Measurements from ENCODE around the gene NKX1-1.
"Not testable (repeated sequence)": the region's sequence is repeated elsewhere in the genome, so short reads cannot be mapped to it uniquely, and the experiment has no call there.

The NKX1-1 gene

GRCh38 chr4:1406394-1406980, at the start of gene NKX1-1:
NKX1-1 (minus strand) TSS chr4:1406442; CDS start chr4:1406442, 0 bp downstream.
- DNase-seq: no peak

DNA sequence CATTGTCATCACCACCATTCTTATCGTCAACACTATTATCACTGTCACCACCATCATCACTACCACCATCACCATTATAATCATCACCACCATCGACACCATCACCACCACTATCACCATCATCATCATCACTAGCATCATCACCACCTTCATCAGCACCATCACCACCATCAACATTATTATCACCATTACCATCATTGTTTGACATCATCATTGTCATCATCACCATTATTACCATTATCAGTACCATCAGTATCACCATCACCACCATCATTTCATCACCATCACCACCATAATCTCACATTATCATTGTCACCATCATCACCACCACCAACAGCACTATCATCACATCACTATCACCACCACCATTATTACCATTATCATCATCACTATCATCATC, 47.5 kb upstream of the NKX1-1 start:
- DNase-seq: no peak

- DNase-seq: no peak
Measured at GRCh38 chr4:1452431-1453051, 46.3 kb upstream of the NKX1-1 start.

GRCh38 chr4:1451752-1452122, 45.5 kb upstream of the NKX1-1 start:
- DNase-seq: no peak

DNA sequence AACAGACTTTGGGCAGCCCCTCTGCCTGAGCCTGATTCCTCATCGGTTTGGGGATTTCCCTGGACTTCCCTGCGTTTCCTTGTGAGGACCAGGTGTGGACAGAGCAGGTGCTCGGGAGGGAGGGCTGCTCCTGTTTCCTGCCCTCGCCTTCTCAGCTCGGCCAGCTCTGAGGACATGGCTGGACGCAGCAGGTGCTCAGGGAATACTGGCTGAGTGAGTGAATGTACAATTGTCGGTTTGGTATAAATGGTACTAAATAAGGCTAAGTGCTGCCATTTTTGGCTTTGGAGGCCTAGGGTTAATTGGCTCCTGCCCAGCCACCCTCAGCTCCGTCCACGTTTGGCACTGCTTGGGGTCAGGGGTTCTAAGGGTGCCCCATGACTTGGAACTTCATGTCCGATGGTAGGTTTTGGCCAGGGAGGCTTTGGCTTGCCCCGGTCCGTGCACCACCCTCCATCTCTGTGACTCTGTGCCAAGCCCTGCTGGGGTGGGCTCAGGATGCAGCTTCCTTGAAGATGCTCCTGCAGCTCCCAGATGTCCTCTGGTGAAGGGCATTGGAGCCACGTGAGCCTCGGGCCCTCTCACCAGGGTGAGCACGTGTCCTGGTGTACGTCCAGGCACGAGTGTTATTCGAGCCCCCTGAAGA, 45.0 kb upstream of the NKX1-1 start:
- no peak for DNase-seq

- DNase-seq: no peak
Measured at GRCh38 chr4:1449833-1450741, 43.8 kb upstream of the NKX1-1 start.

DNA sequence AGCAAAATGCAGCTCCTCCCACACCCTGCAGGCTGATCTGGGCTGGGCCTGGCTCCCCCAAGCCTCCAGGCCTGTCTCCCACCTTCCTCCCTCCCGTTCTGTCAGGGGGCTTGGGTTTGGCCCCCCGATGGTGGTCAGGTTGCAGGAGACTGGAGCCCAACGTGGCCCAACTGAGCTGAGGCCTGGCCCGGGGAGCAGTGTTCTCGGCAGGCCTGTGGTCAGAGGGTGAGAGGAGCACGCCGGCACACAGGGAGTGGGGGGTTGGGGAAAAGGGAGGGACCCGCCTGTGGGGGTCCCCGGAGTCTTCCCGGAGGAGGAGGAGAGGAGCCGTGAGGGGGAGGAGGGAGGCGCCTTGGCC, 43.2 kb upstream of the NKX1-1 start:
- DNase-seq: no peak

DNA sequence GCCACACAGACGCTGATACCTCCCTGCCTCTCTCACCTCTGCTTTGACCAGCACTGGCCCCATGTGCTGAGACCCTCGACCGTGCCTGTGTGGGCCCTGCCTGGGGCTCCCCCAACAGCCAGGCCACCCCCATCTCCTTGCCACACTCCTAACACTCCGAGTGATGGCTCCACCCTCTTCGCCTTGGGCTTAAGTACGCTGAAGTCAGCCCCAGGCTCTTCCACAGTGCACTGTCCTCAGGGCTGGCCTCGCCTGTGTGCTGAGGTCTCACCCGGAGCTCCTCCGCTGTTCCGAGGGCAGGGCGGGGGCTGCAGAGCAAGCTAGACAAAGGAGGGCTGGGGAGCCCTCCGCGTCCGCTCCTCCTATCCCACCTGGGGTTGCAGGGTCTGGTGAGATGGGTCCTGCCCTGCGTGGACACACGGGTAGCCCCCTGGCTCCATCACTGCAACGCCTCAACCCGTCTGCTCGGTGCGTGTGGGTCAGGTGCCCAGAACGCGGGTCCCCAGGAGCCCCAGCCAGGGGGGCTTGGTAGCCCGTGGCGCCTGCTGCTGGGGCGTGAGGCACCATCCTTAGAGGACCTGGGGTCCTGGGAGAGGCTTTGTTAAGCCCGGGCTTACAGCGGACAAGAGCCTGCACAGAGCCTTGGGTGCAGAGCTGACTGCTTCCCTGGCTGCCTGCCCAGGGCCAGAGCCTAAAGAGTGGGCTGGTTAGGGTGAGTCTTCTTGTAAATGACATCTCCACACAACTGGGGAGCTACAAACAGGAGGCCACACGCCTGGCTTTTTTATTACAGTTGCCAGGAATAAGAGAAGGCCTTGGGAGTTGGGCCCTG, 42.6 kb upstream of the NKX1-1 start:
- no peak for DNase-seq

GRCh38 chr4:1447676-1448588, 41.7 kb upstream of the NKX1-1 start:
- DNase-seq: no peak

- DNase-seq: no peak
Measured at GRCh38 chr4:1446502-1447386, 40.5 kb upstream of the NKX1-1 start.

GRCh38 chr4:1445716-1446445, 39.6 kb upstream of the NKX1-1 start:
- no peak for DNase-seq

- DNase-seq: not testable (repeated sequence)
Measured at GRCh38 chr4:1443688-1444172, 37.5 kb upstream of the NKX1-1 start.

DNA sequence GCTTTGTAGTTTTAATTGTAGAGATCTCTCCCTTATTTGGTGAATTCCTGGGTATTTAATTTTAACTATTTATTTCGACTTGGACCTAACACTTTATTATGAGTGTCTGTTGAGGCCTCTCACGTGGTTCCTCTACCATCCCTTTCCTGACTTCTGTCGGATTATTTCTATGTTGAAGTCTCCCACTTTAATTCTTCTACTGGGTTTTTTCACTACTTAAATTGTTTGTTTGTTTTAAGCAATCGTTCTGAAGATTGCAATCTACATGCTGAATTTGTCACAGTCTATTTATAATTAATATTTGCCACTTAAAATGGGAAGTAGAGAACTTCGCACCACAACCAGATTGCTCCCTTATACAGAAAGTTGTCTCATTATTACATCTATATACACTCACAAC, 20.8 kb upstream of the NKX1-1 start:
- no peak for DNase-seq

DNA sequence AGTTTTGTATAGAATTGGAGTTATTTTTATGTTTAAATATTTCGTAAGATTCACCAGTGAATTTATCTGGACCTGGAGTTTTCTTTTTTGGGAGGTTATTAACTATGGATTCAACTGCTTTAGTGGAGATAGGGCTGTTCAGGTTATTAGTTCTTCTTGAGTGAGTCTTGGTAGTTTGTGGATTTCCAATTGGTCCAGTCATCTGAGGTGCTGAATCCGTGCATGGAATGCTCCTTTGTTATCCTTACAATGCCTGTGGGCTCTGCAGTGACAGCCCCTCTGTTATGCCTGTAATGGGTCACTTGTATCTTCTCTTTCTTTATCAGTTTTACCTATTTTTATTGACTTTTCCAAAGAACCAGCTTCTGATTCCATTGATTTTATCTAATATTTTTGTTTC, 15.4 kb upstream of the NKX1-1 start:
- DNase-seq: no peak

DNA sequence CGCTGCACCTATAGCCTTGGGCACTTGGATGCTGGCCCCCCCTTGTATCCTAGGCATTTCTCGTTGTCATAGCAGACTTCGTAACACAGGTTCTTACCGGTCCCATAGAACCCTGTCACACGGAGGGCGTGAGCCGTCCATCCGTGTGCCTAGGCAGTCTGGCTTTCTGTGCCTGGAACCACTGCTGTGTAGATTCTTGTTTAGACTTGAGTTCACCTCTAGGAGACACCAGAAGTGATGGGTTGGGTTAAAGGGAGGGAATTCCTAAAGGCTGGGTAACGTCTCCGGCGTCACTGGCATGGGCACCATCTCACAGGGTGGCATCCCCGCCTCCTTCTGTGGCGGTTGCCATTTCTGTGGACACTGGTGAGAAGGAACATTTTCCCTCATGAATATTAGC, 13.5 kb upstream of the NKX1-1 start:
- no peak for DNase-seq

- no peak for DNase-seq
Measured at GRCh38 chr4:1418494-1419285, 12.4 kb upstream of the NKX1-1 start.

- DNase-seq: no peak
Measured at GRCh38 chr4:1417522-1418390, 11.5 kb upstream of the NKX1-1 start.

GRCh38 chr4:1416948-1417260, 10.7 kb upstream of the NKX1-1 start:
- DNase-seq: no peak

All from SHP77 (cell line).